Right renal cortex interstitium (tissue), 3 donors: Measurements from ENCODE around the gene SORL1. TPM values are rescaled to one million over a fixed set of nuclear protein-coding genes. Genes with fewer than 3 reads are reported as not detected.
"Not testable (repeated sequence)": the region's sequence is repeated elsewhere in the genome, so short reads cannot be mapped to it uniquely, and the experiment has no call there.

Experiments
- DNase-seq, 3 donors: peaks; one replicate each; pipeline ENCODE4 v3.0.0-alpha.2; 2013; ENCODE audit warnings: low read depth in 3 of 3, low spot score in 2 of 3
- polyA plus RNA-seq, 3 donors: library from polyadenylated mRNA; unstranded; fragments of 120-200 nt; gene quantifications; one replicate each; pipeline ENCODE4 v1.2.1, GENCODE V29; 2013; ENCODE audit not compliant: insufficient read length in 3 of 3

Gene SORL1
- polyA plus RNA-seq, 3 donors: 34.7 to 53.5 (median 36.9) TPM

- no peak for DNase-seq
These were observed 20.2 kb downstream of the SORL1 start for GRCh38 chr11:121472312-121472711.

- DNase-seq: no peak
These were observed 21.1 kb downstream of the SORL1 start for GRCh38 chr11:121473064-121473777.

- no peak for DNase-seq
These were observed 22.6 kb downstream of the SORL1 start for GRCh38 chr11:121474680-121475079.

GRCh38 chr11:121476379-121477032 lies 24.4 kb downstream of the SORL1 start:
- no peak for DNase-seq

GRCh38 chr11:121478226-121478894 lies 26.2 kb downstream of the SORL1 start:
- DNase-seq: no peak

GRCh38 chr11:121478895-121479697 lies 27.0 kb downstream of the SORL1 start:
- no peak for DNase-seq

GRCh38 chr11:121479698-121480238 lies 27.7 kb downstream of the SORL1 start:
- DNase-seq: no peak

- not testable (repeated sequence) for DNase-seq
These were observed 29.5 kb downstream of the SORL1 start for GRCh38 chr11:121481484-121482230.

- DNase-seq: no peak
These were observed 30.4 kb downstream of the SORL1 start for GRCh38 chr11:121482231-121483129.

GRCh38 chr11:121483805-121484480 lies 31.8 kb downstream of the SORL1 start:
- no peak for DNase-seq

GRCh38 chr11:121485216-121485615 lies 33.1 kb downstream of the SORL1 start:
- no peak for DNase-seq

GRCh38 chr11:121486054-121486453 lies 33.9 kb downstream of the SORL1 start:
- DNase-seq: no peak

- no peak for DNase-seq
These were observed 35.1 kb downstream of the SORL1 start for GRCh38 chr11:121487191-121487590.

- DNase-seq: no peak
These were observed 36.1 kb downstream of the SORL1 start for GRCh38 chr11:121488170-121488569.

- DNase-seq: no peak
These were observed 36.5 kb downstream of the SORL1 start for GRCh38 chr11:121488641-121489040.

- no peak for DNase-seq
These were observed 37.7 kb downstream of the SORL1 start for GRCh38 chr11:121489823-121490222.

- no peak for DNase-seq
These were observed 42.4 kb downstream of the SORL1 start for GRCh38 chr11:121494355-121495099.
